Adrenal gland (tissue), 5 donors: ENCODE data around the gene VPS8.

Source experiments
- CTCF ChIP-seq, 6 experiments: fragments of 450-650 bp in 4 of 6; fragments of 200-600 bp in 2 of 6; sonication (generic) in 1 of 6; IDR thresholded peaks; 1 replicate in 5 of 6; 2 replicates in 1 of 6; pipeline versions ENCODE4 v1.5.1 to v1.8.0; 2016 to 2021; ENCODE audit warnings: antibody characterized with exemption in 6 of 6, mild to moderate bottlenecking in 2 of 6, moderate library complexity in 1 of 6
- POLR2A ChIP-seq, 2 donors: fragments of 450-650 bp; IDR thresholded peaks; one replicate each; pipeline ENCODE4 v1.6.1; 2017; ENCODE audit warnings: antibody characterized with exemption in 2 of 2, mild to moderate bottlenecking in 2 of 2, moderate library complexity in 1 of 2
- donor health status: DM: no; HTN: no; CAD: no.

- TF ChIP-seq CTCF (IDR thresholded peaks at IDR 0.05) (no peak), POLR2A (IDR thresholded peaks at IDR 0.05) (no peak)
Observed at GRCh38 chr3:185067173-185067572, 255.2 kb downstream of the VPS8 start.
